Right hindlimb (tissue), 1 donor: Measurements from ENCODE around the gene STX19.
"Not testable (repeated sequence)": the region's sequence is repeated elsewhere in the genome, so short reads cannot be mapped to it uniquely, and the experiment has no call there.

Source experiments
- DNase-seq: peaks from one replicate; pipeline ENCODE4 v3.0.0-alpha.2; 2018

The STX19 gene, protein sequence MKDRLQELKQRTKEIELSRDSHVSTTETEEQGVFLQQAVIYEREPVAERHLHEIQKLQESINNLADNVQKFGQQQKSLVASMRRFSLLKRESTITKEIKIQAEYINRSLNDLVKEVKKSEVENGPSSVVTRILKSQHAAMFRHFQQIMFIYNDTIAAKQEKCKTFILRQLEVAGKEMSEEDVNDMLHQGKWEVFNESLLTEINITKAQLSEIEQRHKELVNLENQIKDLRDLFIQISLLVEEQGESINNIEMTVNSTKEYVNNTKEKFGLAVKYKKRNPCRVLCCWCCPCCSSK

DNA sequence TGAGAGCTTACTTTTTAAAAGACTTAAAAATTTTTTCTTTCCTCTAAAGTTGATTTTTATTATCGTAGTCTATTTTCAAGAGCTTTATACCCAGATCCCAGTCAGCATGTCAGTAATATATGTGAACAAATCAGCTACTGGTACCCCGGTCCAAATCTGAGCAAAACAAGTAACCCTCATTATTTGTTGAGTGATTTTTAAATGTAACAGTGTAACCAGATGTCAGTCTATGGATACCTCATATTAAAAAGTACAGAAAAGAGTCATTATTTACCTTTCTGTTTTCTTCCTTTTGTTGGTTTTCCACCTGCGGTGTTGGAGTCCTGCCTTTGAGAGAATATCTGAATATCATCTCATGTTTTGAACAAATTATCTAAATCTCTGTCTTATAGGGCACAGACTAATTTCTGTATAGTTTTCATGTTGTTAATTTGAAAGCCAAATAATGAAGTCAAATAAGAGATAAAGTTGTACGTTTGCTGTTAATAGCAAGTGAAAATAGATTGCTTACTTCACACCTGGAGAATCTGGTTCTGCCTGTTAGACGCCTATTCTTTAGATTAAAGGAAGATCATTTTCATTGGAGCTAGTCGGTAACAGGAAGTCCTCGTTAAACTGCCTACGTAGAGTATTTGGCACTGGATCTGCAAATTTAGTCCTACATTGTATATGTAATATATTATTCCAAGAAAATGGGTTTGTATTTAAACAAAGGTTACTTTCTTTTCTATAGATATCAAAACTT lies at the start of gene STX19:
STX19 (minus strand) TSS at position 505 of the 745 bp plus-strand sequence. CDS start 13,328 bp downstream, outside the sequence.
- DNase-seq = no peak

DNA sequence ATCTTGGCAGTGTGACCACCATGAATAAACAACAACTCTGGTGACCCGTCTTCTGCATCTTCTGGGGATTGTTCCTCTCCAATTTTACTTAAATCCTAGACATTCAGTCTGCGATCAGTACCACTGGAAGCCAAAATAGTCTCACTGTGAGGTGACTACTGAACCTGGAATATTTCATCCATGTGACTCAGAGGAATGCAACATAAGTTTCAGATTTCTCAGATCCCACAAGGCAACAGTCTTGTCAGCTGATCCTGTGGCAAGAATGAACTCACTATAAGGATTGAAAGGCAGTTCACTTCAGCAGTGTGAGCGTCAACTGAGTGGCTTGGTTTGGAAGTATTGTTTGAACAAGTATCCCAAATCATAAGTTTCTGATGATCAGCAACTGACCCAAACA lies 47.7 kb upstream of the STX19 start:
- DNase-seq = no peak

DNA sequence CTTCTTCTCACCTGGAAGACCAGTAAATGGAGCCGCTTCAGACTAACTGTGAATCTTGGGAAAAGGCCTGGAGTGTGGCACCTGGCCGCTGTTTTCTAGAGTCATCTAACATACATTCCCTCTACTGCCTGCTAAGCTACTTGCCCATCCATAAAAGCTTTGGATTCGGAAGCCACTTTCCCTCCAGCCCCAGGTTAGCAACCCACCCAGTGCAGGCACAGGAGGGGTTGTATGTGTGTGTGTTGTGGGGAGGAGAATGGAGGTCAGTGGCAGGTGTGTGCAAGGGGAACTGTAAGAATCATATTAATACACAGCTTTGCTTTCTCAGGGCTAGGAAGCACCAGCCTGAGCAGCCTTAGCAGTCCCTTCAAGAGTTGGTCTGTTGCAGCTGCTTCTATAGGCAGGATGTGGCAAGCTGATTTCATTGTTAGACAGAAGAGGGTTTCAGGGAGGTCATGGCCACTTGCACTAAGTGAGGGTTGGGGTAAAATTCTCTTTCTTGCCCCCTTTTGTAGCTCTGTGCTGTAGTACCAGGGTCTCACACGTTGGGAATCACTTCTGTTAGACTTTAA lies 43.4 kb upstream of the STX19 start:
- no peak for DNase-seq

DNA sequence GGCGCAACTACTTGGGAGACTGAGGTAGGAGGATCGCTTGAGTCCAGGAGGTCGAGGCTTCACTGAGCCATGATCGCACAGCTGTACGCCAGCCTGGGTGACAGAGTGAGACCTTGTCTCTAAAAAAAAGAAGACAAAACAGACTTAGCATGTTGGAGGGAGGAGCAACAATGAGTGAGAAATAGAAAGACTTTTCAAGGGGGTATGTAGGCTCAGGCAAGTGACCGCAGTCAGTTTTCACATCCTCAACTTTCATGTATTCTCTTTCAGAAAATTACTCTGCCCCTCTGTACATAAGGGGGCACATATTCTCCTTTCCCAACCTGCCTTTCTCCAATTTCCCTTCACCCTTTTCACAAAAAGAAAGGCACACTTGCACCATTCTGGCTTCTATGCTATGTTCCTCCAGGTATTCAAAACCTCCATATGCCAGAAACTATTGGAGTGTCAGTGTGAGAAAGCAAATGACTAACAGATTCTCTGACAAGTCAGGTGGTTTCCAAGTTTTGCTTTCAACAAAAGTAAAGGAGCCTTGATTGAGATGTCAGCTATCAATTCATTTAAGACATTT lies 42.0 kb upstream of the STX19 start:
- DNase-seq = no peak

DNA sequence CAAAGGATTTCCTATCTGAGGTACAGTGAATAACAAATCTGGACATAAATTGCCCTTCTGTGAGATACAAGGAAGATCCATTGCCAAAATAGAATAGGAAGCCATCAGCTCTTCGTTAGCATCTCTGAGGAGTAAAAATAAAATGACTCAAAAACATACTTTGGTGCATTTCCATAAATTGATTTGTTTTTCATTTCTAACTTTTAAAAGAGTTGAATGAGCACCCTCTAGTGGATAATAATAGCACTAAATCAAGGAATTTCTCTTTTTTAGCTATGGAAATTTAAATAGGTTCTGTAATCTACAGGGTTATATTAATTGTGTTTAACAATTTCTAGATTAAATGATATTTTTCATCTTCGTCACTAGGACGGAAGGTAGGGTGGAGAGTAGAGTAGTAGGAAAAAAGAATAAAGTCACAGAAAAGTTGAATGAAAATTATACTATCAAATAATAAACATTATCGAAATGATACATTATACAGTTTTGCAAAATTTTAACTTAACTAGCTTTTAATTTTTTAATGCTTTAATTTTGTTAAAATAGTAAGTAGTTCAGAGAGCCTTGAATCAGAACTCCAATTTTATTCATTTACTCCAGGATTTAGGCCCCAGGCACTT lies 40.9 kb upstream of the STX19 start:
- DNase-seq = no peak

DNA sequence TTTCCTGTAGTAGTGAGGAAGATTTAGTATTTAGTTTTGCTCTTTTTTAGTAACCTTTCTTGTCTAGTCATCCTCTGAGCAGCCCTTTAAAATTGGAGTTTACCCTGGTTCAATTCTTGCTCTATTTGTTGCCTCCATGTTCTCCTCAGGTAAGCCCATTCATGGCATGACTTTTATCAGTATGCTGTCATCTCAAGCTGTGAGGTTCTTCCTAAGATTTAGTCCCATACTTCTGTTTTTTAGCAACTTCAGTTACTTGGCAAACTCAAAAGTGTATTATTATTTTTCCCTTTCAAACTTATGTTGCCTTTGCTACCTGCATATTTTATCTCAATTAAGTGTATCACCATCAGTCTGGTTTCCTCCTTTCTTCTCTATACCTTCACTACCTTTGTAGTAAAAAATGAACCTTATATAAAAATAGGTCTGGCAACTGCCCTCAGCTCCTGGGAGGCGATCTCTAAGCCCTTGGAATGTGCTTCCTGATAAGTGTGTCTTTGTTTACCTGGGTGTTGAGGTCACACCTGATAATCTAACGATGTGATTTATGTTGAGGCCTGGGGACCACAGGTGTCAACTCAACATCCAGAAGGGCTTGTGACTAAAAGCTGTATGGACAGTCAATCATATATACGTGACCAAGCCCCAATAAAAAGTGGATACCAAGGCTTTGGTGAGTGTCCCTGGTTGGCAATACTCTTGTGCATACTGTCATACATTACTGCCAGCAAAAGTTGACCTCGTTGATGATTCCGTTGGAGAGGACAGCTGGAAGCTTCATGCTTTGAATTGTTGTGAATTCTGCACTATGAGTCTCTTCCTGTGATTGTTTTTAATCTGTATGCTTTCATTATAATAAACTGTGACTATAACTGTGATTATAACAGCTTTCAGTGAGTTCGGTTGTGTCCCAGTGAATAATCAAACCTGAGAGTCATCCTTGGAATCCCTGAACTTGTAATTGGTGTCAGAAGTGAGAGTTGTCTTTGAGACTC lies 38.4 kb upstream of the STX19 start:
- no peak for DNase-seq

DNA sequence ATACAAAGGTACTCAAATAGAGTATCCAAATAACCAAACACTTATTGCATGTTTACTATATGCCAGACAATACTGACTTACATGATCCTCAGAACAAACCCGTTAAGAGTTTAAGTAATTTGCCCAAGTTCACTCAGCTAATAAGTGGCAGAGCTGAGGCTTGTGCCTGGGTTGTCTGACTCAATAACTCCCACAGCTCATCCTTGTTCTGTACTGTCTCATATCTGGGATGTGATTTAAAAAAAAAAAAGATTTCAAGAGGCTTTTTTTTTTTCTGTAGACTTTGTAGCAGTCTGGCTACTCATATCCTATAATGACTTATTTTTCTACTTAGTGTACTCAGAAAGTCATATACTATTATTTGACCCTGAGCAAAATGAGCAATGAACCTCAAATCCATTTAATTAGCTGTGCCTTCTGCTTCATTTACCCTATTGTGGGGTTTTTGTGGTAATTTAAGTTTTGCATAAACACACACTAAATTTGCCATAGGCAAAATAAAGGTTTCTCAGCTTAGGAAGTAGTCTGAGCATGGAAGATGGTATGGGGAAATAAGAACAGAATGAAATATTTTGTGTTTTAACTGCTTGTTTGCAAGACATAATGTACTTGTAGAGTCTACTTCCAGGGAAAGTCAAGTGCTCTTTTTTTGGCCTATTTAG lies 37.6 kb upstream of the STX19 start:
- DNase-seq = no peak

DNA sequence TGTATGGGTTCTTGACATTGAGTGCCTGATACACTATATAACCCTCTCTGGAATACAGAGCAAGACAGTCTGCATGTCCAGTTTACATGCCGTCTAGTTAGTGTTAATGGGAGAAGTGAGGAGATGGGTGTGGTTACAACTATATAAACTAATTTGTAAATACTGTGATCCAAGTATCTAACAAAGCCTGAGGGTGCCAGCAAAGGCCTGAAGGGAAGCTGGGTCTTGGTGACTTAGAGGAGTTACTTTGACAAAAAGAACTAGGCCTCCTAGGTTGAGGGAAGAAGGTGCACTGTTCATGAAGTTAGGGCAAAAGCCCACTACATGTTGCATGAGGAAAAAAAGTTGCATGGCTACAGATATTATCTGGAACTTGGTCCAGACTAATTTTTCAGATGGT lies 36.7 kb upstream of the STX19 start:
- DNase-seq = no peak

DNA sequence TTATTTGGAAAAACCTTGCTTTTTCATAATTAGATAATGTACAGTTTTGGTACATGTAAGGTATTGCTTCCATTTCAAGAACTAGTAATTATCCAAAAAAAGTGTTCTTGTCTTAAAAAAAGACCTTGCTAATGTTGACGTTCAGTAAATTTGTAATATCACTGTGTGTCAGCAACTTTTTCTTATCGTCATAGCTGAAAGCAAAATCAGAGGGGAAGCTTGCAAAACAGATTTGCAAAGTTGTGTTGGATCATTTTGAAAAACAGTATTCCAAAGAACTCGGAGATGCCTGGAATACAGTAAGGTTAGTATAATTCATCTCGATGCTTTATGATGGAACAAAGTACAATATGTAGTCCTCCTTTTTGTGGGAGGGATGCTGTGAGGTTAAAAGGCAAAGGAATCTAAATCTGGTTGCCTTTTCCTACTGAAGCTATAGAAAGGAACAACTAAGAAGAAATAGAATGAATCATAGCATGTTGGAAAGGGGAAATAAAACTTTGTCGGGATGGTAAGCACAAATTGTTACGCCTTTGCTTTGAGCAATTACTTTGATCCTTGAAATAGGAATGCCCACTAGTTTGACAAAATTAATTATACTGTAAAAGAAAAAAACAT lies 36.0 kb upstream of the STX19 start:
- no peak for DNase-seq

DNA sequence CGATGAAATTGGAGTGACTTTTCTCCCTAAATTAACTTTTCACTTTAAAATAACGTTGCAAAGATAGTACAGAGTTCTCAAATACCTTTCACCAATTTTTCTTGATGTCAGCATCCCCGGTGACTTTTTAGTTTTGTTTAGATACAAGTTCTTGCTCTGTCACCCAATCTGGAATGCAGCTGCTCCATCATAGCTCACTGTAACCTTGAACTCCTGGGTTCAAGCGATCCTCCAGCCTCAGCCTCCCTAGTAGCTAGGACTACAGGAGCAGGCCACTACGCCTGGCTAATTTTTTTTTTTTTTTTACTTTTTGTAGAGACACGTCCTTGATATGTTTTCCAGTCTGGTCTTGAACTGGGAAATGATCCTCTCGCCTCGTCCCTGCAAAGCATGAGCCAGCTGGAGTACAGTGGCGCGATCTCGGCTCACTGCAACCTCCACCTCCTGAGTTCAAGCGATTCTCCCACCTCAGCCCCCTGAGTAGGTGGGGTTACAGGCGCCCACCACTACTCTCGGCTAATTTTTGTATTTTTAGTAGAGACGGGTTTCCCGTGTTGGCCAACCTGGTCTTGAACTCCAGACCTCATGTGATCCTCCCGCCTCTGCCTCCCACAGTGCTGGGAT lies 35.2 kb upstream of the STX19 start:
- no peak for DNase-seq

DNA sequence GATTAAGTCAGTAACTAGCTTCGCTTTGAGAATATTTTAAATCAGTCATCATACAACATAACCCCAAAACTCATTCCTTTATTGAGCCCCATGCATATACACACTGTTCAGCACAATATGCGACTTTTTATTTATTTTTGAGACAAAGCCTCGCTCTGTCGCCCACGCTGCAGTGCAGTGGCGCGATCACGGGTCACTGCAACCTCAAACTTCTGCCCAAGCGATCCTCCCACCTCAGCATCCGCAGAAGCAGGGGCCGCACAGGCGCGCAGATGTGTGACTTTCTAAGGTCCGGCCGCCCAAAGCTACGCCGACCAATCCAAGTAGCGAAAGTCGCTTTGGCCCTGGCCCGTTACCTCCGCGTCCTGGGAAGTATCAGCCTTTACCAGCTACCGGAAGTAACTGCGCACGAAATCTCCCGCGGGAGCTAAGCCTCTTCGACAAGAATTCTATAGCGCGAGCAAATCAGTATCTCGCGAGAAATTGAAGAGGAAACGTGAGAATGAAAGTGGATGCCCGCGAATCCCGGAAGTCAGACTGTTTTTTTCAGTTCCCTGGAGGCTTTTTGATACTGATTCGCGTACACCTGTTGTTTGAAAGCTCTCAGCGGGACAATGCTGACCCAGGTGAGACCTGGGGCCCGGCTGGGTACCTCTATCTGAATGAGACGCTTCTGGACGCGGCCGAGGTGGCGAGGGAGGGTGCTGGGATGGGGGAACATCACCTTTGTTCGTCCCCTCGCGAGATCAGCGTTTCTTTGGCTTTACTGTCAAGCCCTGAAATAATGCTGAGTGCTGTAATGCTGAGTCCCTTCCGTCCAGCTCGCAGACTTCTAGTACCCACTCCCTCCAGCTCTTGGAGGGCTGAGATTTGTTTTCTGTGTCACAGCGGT lies 34.4 kb upstream of the STX19 start, which contains the start of the genes DHFR2 and NSUN3:
DHFR2 (minus strand) TSS at position 404 of the 892 bp plus-strand sequence. CDS start 1,405 bp downstream, outside the sequence.
NSUN3 (plus strand) TSS at position 549 of the 892 bp plus-strand sequence; CDS start at position 615, 66 bp downstream.
- peak; percentile 97 for DNase-seq

DNA sequence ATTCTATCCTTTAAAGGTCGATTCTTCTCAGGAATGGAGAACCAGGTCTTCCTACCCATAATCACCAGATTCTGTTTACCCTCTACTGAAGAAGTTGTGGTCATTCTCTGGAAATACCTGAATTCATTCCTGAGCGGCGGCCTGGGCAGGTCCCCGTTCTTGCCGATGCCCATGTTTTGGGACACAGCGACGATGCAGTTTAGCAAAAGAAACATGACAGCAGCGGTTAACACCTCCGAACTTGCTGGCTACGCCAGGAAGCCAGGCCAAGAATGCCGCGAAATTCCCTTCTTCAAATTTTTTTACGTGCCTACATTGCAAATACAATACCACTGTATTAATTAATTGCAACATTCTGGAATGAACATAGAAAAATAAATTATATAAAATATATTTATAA lies 32.9 kb upstream of the STX19 start:
- DNase-seq = no peak

DNA sequence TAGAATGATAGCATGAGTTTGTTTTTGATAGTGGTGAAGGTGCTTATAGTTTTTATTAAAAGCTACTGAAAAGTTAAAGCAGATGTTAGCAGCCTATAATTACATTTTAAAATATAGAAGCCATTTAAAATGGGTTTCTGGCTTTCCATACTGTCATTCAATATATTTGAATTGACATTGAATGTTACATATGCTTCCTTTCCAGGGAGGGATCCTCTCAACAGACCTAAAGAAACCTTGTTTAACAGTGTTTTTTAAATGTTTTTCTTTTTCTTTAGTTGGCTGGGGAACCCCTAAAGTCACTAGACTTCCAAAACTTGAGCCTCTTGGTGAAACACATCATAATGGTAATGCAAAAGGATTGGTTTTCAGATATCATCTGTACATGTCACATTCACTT lies 22.1 kb upstream of the STX19 start:
- DNase-seq = no peak

DNA sequence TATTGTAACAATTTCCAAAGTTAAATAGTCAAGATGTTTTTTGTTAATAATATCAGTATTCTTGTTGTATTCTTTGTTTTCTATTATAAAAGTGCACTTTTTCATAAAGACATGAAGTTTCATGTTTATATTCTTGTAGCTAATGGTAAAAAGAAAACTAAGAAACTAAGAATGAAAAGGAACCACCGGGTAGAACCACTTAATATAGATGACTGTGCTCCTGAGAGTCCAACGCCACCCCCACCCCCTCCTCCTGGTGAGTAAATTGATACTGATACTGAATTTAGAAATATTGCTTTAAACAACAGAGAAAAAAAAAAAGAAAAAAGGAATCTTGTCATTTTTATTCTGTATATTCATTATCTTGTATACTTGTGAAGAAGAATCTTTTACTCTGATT lies 20.9 kb upstream of the STX19 start:
- DNase-seq = no peak

DNA sequence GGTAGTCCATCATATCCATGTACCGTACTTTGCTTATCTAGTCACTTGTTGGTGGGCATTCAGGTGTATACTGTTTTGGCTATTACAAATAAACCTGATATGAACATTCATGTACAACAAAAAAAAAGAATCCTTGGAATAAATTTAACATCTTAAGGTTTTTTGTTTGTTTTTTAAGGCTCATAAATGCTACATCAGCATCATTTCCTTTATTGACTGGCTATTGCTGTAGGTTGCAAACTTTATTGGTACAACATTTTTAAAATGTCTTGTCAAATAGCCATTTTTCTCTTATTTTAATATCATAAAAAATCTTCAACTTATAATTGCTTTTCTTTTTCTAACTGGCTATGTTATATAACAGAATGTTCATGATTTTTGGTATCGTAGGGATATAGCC lies 18.1 kb upstream of the STX19 start:
- no peak for DNase-seq

DNA sequence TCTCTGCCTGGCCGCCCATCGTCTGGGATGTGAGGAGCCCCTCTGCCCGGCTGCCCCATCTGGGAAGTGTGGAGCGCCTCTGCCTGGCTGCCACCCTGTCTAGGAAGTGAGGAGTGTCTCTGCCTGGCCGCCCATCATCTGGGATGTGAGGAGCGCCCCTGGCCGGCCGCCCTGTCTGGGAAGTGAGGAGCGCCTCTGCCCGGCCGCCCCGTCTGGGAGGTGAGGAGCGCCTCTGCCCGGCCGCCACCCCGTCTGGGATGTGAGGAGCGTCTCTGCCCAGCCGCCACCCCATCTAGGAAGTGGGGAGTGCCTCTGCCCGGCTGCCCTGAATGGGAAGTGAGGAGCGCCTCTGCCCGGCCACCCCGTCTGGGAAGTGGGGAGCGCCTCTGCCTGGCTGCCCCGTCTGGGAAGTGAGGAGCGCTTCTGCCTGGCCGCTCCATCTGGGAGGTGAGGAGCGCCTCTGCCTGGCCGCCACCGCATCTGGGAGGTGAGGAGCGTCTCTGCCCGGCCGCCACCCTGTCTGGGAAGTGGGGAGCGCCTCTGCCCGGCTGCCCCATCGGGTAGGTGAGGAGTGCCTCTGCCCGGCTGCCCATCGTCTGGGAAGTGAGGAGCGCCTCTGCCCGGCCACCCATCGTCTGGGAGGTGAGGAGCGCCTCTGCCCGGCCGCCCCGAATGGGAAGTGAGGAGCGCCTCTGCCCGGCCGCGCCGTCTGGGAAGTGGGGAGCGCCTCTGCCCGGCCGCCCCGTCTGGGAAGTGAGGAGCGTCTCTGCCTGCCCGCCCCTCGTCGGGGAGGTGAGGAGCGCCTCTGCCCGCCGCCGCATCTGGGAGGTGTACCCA lies 15.9 kb upstream of the STX19 start:
- not testable (repeated sequence) for DNase-seq

DNA sequence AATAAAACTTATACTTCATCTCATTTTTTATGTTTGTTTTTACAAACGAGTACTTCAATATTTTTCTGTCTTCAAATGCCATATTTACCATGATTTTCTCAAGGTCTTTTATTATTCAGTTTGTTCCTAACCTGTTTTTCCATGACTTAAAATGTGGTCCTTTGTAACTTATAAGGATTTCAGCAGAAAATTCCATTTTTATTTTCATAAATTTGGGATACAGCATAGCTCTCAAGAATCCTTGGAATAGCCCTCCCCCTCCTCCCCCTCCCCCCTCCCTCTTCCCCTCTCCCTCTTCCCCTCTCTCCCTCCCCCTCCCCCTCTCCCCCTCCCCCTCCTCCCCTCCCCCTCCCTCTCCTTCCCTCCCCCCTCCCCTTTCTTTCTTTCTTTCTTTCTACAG lies 14.9 kb upstream of the STX19 start:
- DNase-seq = no peak

DNA sequence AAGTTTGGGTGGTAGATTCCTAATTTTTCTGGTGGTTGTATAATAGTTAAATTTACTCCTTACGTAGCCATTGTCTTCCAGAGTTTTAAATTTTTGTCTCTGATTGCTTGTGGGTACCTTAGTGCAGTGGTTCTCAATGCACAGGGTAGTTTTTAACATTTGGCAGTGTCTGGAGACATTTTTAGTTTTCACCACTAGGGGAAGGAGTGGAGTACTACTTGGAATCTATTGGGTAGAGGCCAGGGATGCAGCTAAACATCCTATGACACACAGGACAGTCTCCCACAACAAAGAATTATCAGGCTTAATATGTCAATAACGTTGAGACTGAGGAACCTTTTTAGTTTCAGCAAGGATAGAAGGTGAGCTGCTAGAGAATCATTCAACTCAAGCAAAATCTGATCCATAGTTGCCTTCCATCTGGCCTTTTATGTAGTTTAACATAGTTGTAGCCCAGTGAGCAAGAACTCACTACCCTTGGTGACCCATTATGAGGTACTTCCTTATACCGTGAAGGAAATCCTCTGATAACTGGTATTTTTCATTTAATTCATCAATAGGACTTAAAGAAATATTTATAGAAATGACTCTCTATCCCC lies 8.6 kb upstream of the STX19 start:
- no peak for DNase-seq
